GM21515 (cell line): Measurements from ENCODE around the gene CYP2U1.
A peak's percentile ranks its signal among the peaks of the same experiment; 100 is the strongest.
"Not testable (repeated sequence)": the region's sequence is repeated elsewhere in the genome, so short reads cannot be mapped to it uniquely, and the experiment has no call there.

Experiments used
- ATAC-seq: cut with Tn5 transposase; IDR thresholded peaks from one replicate; pipeline ENCODE4 v1.9.1; 2021; ENCODE audit not compliant: unreplicated experiment

Gene CYP2U1

DNA sequence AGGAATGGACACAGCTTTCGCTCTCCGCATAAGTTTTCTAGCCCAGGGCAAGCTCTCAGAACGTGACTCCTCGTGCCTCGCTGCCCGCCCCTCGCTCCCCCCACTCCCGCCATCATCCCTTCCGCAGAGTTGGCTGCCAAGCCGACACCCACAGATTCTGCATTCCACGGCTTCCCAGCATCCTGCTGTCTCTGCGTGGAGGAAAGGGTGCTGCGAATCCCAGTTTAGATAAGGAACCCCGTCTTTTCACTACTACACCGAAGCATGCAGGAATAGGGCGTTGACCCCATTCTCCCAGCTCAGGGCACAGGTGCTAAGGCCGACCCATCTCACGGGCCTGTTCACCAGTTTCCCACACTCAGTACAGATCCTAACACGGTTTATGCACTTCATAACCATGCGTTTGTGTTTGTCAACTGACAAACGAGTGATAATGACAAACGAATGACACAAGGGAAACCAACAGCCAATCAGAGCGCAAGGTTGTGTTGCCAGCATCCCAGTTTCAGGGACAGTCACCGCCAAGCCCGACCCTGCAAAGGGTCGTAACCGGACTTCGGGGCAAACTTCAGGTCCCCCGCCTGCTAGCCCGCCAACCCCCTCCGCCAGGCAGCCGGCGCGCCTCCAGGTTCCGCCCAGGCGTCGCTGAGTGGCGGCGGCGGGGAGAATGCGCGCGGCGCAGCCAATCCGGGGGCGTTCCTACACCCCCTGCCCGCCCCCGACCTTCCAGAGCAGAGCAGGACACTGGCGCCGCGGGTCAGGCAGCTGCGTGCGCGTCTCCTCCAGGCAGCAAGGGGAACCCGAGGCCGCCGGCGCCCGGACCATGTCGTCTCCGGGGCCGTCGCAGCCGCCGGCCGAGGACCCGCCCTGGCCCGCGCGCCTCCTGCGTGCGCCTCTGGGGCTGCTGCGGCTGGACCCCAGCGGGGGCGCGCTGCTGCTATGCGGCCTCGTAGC is at the start of gene CYP2U1:
CYP2U1 (plus strand) TSS at position 729 of the 954 bp plus-strand sequence; CDS start at position 824, 95 bp downstream.
- peak; percentile 97 for ATAC-seq

DNA sequence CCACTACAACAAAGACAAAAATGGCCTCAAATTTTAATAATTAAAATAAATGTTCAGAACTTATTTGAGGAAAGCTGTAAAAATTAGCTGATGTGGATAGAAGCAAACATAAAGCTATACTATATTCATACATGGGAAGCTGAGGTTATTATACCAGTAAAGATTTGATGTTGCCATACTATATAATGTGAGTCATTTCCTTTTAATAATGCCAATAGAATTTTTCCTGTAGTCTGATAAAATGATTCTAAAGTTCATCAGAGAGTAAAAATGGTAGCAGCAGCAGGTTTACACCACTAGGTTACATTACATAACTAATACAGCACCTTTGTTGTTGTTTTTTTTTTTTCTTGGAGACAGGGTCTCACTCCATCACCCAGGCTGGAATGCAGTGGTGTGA is 45.5 kb upstream of the CYP2U1 start:
- no peak for ATAC-seq

DNA sequence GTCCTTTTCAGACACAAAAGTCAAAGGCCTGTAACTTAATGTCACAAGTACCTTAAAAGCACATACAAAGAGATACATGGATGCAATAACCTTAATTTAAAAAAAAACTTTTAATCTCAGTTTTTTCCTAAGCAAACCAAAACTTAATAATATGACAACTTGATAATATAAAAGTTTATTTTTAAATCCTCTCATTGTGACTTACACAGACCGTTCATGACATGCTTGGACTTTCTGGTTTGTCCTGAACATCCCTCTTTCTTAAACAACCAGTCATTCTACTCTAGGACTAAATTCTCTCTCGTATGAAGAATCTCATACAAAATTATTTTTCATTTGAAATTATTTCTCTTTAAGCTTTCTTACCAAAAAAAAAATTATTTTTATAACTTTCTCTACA is 43.1 kb upstream of the CYP2U1 start:
- ATAC-seq, result no peak

DNA sequence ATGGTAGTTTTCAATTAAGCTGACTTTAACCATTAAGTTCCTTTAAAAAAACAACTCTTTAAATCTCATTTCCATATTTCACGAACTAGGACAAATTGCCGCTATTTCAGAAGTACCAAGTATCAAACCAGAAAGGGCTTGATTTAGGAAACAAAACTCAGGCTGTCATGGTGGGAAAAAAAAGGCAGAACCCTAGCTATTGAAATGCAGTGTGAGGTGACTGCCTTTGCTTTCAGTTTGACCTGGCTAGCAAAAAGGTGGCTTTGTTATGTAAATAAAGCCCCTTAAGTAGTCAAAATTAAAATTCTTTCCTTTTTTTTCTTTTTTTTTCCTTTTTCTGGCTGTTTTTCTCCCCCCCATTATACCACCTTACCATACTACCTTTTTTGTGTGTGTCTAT is 40.6 kb upstream of the CYP2U1 start:
- no peak for ATAC-seq

DNA sequence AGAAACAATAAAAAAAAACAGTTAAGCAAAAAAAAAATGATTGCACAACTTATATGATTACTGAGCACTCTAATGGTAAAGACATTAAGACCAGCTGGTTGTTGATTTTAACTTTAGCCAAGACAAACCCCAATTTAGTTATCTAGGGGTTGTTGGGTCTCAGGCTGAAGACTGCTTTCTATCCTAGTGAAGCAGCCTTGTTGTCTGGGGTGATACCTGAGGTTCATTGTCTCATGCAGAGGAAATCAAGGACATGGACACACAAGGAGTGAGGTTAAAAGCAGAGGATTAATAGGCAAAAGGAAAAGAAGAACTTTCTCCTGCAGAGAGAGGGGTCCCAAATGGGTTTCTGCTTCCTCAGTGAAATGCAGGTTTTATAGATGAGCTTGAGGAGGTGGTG is 40.0 kb upstream of the CYP2U1 start:
- no peak for ATAC-seq

DNA sequence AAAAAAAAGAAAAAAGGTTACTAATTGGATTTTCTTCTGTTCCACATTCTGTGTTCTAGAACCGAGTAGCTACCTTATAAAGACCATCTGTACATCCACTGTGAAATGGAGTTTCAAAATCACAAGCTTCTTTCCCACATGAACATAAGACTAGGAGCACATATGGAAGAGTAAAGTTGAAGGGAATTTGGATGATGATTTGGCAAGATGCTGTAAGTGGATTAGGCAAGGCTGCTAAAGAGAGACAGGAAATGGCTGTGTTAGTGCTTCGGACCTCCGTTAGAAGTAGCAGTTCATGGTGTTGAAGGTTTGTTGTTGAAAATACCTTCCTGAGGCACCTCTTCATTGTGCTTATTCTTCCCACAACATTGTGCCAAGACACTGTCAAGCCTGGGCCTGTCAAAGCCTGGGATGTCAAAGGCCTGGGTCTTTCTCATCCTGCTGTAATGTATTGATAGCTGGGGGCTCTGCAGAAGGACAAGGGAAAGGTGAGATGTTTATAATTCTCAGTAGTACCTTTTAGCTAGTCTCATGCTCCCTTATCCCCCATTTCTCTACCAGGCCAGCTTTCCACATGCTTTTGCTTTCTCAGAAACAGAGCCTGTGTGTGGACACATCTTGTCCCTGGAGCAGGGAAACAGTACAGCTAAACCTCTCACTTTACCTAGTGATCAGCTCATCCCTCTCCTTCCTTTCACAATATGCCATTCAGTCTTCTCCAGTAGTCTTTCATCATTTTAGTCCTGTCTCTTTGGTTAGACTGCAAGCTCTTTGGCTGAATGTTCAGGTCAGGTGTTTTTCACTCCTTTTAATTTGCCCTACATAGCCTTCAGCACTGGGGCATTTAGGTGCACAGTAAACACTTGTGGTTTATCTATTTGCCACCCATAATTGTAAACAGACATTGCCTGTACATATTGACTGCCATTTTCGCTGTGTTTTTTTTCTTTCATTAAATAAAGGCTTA is 37.9 kb upstream of the CYP2U1 start:
- ATAC-seq, result no peak

DNA sequence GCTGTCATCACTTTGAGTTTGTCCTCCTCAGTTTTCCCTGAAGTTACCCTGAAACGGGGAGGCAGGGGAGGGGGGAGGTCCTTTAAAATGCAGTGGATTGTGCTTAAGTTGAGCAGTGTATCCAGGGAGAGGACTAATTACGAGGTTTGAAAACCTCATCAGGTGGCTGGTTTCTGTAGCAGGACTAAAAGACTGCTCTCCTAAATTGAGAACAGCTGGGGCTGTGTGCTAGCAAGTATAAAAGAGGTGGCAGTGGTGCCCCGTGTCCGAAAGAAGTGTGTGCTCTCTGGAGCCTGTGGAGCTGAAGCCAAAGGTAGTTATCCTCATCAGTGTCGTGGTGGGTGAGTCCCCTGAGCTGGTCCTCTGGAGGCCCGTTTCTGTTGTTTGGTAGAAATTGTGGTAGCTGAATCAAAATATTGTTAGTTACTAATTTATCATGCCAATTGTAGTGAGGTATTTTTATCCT is 37.2 kb upstream of the CYP2U1 start:
- ATAC-seq, result no peak

DNA sequence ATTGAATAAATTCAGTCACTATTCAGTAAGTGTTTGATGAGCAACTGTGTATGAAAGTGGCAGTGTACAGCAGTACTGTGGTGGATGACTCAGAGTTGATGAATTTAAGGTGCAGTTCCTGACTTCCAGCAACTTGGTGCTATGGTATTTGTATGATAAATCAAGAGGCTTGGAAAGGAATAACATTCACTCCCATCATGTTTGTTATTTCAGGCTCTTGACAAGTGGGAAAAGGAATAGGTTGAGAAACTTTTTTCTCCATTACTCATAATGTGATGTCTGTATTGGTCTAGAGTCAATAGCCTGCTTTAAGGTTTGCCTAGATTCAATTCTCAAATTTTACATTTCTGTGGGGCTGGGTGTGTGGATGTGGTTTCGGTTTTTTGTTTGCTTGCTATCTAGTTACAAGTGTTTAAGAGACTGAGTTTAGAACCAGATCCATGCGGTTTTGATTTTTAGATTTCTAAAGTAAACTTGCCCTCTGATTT is 35.1 kb upstream of the CYP2U1 start:
- ATAC-seq, result no peak

DNA sequence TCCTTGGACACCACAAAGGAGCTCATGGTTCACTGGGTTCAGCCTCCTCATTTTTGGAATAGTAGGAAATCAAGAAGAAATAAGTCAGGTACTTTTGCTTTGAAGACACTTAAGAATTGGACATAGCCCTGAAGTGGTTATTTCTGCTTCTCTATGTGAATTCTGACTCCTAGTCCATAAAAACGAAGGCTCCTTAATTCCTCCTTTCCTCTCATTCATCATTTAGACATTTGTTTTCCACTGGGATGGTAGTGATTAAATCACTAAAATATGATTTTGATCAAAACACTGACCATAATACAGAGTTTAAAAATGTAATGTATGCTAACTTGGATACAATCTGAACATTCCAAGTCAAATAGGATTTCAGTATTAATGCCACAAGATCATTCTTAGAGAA is 34.7 kb upstream of the CYP2U1 start:
- ATAC-seq, result no peak

DNA sequence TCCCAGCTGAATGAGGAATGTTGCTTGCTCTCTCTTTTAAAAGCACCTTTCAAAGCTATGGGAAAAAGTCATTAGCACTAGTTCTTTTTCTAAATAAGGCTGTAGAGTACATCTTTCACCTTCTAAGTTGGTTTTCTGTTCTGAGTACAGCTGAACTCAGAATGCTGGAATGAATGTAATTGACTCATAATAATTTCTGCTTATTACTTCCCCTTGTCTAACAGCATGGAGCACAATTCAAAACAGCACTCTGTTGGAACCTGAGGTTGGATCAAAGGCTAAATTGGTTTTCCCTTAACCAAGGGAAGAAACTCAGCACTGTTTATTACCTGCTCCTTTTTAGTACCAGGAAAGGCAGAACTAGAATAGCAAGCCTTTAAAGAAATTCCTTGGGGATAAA is 33.5 kb upstream of the CYP2U1 start:
- no peak for ATAC-seq

DNA sequence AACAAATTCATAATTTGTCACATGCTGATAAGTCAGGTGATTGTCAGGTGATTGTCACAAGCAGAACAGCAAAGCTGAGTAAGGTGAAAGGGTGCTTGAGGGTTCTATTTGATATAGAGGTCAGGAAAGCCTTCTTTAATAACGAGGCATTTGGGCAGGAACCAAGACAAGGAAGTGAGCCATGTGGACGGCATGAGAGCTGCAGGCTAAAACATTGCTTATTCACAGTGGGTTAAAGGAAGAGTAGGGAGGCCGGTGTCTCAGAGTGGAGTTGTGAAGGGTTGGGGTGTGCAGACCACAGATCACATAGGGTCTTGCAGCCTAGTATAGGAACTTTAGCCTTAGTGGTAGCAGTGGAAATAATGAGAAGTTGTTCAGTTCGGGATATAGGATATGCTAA is 31.3 kb upstream of the CYP2U1 start:
- no peak for ATAC-seq

DNA sequence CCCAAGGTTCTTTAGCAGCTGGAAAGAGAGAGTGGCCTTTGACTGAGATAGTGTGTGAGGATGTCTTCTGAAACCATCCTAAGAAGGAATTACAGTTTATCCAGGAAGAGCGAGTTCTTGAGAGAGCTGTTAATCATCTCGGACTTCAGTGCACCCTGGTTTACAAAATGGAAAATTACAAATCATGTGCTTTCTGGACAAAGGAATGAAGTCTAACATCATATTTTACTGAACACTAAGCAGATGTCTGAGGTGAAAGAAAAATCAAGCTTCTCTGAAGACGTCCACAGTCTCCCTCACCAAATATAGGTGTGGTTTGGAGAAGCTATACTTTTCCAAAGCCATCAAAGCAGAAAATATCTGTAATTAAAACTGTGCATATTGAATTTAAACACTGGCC is 30.8 kb upstream of the CYP2U1 start:
- no peak for ATAC-seq

DNA sequence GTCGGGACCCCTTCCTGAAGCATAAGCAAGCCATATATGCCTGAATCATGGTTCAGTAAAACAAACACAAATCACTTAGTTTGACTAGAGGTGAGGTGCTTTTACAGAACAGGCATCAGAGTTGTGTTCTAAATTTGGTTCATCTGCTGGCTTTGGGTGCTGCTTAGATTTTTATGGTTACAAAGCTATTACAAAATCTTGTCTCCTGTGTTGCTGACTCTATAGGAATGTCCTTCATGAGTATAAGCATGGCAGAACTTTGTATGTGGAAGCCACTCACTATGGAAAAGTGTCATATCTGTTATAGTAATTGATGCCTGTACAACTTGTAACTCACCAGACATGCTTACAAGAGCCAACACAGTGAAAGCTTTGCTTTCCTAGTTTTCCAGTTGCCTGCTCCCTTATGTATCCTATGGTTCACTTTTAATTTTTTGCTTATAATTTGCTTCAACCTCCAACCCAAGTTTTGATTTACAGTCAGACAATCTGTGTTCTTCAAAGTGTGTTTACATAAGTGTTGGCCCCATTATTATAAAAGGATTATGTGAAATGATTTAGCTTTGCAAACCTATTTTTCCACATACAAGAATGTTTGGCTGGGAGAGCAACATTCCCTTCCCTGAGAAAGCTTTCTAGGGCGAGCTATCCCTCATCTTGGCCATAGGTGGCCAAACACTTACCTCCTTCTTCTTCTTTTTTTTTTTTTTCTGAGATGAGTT is 30.0 kb upstream of the CYP2U1 start:
- no peak for ATAC-seq

DNA sequence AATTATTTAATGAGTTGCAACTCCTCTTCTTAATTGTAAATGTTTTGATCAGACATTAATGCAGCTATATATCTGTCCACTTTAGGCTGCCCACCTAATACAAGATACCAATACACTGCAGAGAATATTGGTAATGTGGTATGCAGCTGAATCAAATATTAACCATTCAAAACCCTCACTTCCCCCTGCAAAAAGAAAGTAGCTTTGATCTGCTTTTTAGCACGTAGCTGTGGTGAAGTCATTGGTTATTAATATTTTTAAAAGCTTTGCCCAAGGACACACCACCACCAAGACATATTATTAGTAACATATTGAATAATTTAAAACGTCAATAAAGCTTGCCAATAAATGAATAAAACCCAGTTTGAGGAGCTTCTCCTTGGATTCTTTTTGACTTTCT is 28.6 kb upstream of the CYP2U1 start:
- peak; percentile 66 for ATAC-seq

DNA sequence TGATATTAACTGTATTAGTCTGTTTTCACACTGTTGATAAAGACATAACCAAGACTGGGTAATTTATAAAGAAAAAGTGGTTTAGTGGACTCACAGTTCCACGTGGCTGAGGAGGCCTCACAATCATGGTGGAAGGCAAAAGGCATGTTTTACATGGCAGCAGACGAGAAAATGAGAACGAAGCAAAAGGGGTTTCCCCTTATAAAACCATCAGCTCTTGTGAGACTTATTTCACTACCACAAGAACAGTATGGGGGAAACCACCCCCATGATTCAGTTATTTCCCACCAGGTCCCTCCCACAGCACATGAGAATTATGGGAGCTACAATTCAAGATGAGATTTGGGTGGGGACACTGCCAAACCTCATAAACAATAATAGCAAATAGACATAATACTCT is 26.3 kb upstream of the CYP2U1 start:
- ATAC-seq, result not testable (repeated sequence)

DNA sequence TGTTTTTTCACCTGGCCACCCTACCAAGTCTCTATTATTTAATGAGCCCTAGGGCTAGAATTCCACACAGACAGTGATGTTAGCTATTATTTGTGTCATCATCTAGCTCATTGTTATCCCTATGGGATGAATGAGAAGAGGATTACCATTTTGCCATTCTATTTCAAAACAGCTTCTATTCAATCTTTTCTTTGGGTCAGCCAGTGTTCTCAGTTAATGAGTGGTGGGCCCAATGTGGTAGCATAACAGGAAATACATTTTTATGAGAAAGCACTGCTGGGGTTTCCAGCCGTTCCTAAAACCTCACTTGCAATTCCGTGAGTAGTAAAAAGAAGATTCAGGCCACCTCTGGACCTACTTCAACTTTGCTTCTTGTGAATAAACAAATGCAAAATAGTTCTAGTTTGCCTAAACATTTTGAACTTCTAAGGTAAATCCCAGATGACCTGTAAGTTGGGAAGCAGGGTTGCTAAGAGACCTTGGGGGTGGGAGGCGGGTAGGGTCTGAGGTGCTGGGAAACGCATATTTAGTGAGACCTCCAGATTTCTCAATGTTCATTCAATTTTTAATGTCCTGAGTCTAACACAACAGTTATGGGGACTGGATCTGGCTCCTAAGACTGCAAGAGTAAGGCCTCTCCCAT is 24.8 kb upstream of the CYP2U1 start:
- ATAC-seq, result no peak

DNA sequence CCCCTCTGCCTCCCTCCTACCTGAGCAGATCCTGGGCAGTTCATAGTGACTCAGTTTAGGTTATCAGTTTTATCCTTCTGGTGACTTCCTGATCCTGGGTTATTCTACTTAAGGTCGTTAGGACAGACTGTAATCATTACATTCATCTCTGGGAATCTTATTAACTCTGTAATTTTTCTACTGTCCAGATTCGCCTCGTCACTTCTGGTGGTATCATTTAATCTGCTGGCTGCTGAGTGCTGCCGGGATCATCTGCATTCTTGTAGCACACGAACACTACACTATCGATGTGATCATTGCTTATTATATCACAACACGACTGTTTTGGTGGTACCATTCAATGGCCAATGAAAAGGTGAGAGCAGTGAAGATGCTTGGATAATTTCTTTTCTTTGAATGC is 23.0 kb upstream of the CYP2U1 start:
- ATAC-seq, result no peak

DNA sequence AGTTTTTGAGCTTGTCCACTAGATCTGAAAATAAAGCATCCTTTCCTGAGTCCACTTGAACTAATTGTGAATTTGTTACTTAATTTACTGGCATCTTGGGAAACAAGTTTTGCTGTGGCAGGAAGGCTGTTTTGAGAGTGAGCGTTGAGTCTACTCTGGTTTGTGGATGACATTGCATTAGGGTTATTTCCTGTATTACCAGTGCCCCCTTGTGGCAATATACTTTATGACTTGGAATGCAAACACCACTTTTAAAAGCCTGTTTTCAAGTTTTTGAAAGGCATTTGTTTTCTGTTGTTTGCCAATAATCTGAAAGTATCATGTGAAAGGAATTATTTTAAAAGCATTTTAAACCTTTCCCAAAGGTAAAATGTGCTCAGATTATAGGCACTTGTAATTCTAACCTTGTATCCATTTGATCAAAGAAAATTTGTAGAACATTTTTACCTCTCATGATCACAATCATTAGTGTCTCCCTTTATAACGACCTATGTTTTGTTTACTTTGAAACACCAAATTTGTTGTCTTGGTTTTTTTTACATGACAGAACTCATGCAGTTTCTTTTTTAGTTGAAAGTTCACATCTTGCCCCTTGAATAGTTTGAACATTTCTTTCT is 18.0 kb upstream of the CYP2U1 start:
- ATAC-seq, result peak; percentile 92

DNA sequence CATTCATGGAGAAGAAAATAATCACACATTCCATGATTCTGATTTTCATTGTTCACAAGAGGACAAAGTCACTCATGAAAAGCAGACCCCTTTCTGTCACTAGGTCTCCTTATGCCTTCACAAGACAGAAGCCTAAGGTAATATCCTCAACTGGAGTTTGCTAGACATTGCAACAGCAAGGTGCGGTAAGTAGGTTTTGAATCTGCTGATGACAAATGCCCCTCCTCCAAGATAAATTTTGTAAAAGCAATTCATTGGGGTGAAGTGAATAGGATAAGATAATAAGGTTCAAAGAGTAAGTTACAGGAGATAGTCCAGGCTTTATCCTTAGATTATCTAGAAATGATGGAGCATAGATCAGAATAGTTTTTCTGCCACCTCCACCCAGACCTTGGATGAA is 16.1 kb upstream of the CYP2U1 start:
- no peak for ATAC-seq

DNA sequence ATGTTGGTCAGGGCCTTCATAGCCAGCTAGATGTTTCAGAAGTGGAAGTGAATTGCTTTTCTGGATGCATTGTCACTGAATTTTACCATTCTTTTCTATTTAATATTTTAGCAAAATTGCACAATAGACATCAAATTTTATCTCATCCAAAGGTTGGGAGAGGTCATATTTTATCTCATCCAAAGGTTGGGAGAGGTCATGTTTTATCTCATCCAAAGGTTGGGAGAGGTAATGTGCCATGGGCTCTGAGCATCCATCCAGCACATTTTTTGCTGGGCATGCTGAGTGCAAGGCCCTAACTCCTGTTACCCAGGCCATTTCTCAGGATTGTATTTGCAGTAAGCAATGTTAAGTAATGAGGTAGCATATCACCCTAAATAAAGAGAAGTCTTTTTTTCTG is 14.7 kb upstream of the CYP2U1 start:
- ATAC-seq, result no peak
